Measurements from ENCODE around the gene PTMS. TPM values are rescaled to one million over a fixed set of nuclear protein-coding genes. Genes with fewer than 3 reads are reported as not detected.

Gene PTMS
- total RNA-seq, 1 donor from 2014 or later = 95.4 TPM

GRCh38 chr12:6820166-6820565 is 54.0 kb downstream of the PTMS start:
- intact Hi-C loops (cut with micrococcal nuclease) = no loop called here

Other genes with a start within 250 kb of the PTMS start
- 5,041 and 5,044 TPM in 2 replicates for gene GAPDH, start 231.8 kb upstream of the PTMS start, total RNA-seq
- gene IFFO1, start 210.3 kb upstream of the PTMS start, total RNA-seq = 21.9 and 22.9 TPM in 2 replicates
- 93.3 and 94.4 TPM in 2 replicates for gene NOP2, start 198.1 kb upstream of the PTMS start, total RNA-seq
- gene CHD4, start 159.0 kb upstream of the PTMS start, total RNA-seq = 257 and 265 TPM in 2 replicates
- 6.2 and 6.7 TPM in 2 replicates for gene LPAR5, start 130.4 kb upstream of the PTMS start, total RNA-seq
- 1.5 and 1.7 TPM in 2 replicates for gene ACRBP, start 118.9 kb upstream of the PTMS start, total RNA-seq
- 20.7 and 21.3 TPM in 2 replicates for gene ING4, start 103.2 kb upstream of the PTMS start, total RNA-seq
- gene ZNF384, start 77.0 kb upstream of the PTMS start, total RNA-seq = 86.1 and 91.5 TPM in 2 replicates
- gene PIANP, start 65.5 kb upstream of the PTMS start, total RNA-seq = not detected in 2 replicates
- gene COPS7A, start 42.3 kb upstream of the PTMS start, total RNA-seq = 23.5 and 26.6 TPM in 2 replicates
- gene MLF2, start 13.2 kb upstream of the PTMS start, total RNA-seq = 92.7 and 94.4 TPM in 2 replicates
- 11.8 and 12.2 TPM in 2 replicates for gene LAG3, start 6.2 kb downstream of the PTMS start, total RNA-seq
- gene CD4, start 23.2 kb downstream of the PTMS start, total RNA-seq = 226 and 232 TPM in 2 replicates
- 0.18 and 0.32 TPM in 2 replicates for gene GPR162, start 55.5 kb downstream of the PTMS start, total RNA-seq
- 0.73 and 1.3 TPM in 2 replicates for gene P3H3, start 62.0 kb downstream of the PTMS start, total RNA-seq
- 0.39 and 0.43 TPM in 2 replicates for gene GNB3, start 74.6 kb downstream of the PTMS start, total RNA-seq
- gene CDCA3, start 84.9 kb downstream of the PTMS start, total RNA-seq = 77.3 and 78.4 TPM in 2 replicates
- 126 and 138 TPM in 2 replicates for gene USP5, start 85.8 kb downstream of the PTMS start, total RNA-seq
- gene TPI1, start 101.2 kb downstream of the PTMS start, total RNA-seq = 1,157 and 1,161 TPM in 2 replicates
- 14.0 and 14.6 TPM in 2 replicates for gene SPSB2, start 106.9 kb downstream of the PTMS start, total RNA-seq
- gene LRRC23, start 138.5 kb downstream of the PTMS start, total RNA-seq = 4.7 and 5.0 TPM in 2 replicates
- gene ENO2, start 148.2 kb downstream of the PTMS start, total RNA-seq = 114 and 120 TPM in 2 replicates
- 35.9 and 37.0 TPM in 2 replicates for gene ATN1, start 161.6 kb downstream of the PTMS start, total RNA-seq
- not detected in 2 replicates for gene RNU7-1, start 177.5 kb downstream of the PTMS start, total RNA-seq
- 135 and 161 TPM in 2 replicates for gene C12orf57, start 177.7 kb downstream of the PTMS start, total RNA-seq
- gene PTPN6, start 185.0 kb downstream of the PTMS start, total RNA-seq = 255 and 267 TPM in 2 replicates
- 242 and 243 TPM in 2 replicates for gene PHB2, start 204.3 kb downstream of the PTMS start, total RNA-seq
- gene EMG1, start 204.6 kb downstream of the PTMS start, total RNA-seq = 67.4 and 69.6 TPM in 2 replicates

All from T-helper 2 cell treated with Interferon-gamma antibody and Interleukin-4, amounts not matched to agents 100 ng/mL and 5 ng/mL, for 36 hours (primary cell).